Measurements from ENCODE around the gene FAM168A.

Gene FAM168A

DNA sequence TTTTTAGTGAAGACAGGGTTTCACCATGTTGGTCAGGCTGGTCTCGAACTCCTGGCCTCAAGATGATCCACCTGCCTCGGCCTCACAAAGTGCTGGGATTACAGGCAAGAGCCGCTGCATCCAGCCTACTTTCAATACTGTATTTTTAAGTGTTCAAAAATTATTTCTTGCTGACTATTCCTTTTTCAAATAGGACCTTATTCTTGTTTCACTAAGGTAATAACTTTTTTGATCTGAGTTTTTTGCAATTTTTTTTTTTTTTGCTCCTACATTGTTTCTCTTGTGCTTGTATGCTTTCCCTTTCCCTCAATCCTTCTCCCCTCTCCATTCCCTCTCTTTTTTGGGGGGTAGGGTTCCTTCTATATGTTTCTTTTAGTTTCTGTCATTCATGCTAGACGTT is 73.1 kb downstream of the FAM168A start:
- no peak for DNase-seq (ENCODE audit: low read depth in 3 of 3, low spot score in 1 of 3)

DNA sequence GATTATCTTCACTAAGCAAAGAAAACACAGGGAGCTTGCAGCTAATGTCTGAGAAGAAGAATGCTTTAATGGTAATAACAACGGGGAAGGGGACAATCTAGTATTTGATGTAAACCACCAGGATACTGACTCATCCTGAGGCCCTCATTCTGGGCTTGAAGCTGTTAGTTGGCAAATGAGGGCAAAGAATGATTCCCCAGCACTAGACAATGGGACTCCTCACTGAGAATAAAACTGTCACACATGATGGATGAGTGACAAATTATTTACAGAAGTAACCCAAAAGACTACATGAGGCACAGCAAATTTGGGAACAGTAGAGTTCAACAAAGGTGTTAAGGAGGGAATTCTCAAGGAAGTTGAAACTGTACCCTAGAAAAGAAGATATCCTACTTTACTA is 76.3 kb downstream of the FAM168A start:
- no peak for DNase-seq (ENCODE audit: low read depth in 3 of 3, low spot score in 1 of 3)

DNA sequence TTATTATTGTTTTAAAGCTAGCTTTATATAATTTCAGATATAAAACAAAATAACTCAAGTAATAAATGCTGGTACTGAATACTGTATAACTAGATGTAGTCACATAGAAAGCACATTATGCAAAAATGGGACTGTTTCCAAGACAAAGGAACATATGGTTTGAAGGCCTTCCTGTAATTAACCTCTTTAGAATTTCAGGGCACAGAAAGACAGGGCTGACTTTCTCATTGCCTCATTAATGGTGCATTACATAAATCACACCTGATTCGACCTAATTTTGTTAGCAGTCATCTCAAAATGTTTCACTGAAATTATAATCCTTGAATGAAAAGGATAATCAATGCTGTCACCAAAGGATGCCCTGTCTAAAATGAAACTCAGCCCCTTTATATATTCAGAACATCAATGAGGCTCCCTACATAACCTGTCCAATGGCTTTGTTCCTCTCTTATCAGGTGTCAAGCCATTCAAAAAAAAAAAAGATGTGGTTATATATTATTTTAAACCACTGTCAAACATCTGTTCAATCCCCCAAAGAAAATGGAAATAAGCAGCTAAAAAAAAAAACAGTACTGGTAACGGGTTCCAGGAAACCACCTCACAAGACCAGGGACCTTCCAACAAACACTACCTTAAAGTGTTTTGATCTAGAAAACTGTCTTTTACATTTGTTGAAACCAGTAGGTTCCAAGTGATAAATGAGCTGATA is 77.4 kb downstream of the FAM168A start:
- no peak for DNase-seq (ENCODE audit: low read depth in 3 of 3, low spot score in 1 of 3)

DNA sequence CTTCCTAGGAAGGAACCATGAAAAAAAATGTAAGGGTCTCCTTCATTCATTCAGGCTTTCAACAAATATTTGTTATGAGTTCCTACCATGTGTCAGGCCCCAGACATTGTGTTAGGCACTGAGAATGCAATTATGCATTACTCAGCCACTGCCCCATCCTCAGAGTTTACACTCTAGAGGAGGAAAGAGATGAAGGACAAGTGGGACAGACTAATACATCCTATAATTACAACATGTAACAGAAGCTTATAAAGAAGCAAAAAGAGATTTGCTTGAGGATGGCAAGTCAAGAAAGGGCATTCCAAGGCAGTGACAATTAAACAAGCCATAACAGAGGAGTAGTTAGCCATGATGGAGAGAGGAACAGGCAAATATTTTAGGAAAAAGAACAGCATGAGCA is 78.6 kb downstream of the FAM168A start:
- DNase-seq (ENCODE audit: low read depth in 3 of 3, low spot score in 1 of 3): no peak

DNA sequence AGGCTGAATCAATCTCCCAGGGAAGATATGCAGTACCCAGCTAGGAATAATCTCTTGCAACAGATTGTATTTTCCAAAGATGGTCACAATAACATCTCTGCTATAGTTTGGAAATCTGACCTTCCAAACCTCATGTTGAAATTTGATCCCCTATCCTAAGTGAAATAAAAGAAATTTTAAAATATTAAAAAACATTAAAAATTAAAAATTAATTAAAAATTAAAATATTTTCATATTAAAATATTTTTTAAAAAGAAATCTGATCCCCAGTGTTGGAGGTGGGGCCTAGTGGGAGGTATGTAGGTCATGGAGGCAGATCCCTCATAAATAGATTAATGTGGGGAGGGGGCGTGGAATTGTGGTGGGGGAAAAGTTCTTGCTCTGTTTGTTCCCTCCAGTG is 79.7 kb downstream of the FAM168A start:
- no peak for DNase-seq (ENCODE audit: low read depth in 3 of 3, low spot score in 1 of 3)

DNA sequence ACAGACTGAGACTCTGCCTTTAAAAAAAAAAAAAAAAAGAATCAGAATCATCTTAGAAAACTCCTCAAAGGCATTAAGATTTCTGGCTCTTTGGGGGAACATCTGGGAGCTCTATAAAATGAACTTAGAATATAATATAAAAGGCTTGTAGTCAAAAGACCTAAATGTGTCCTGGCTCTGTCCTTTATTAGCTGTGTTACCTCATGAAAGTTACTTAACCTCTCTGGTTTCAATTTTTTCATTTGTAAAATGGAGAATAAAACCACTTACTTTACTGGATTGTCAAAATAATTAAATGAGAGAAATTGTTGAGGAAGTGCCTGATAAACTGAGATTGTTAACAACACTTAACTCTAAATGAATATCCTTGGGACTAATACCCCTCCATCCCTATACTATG is 81.8 kb downstream of the FAM168A start:
- DNase-seq (ENCODE audit: low read depth in 3 of 3, low spot score in 1 of 3): no peak

DNA sequence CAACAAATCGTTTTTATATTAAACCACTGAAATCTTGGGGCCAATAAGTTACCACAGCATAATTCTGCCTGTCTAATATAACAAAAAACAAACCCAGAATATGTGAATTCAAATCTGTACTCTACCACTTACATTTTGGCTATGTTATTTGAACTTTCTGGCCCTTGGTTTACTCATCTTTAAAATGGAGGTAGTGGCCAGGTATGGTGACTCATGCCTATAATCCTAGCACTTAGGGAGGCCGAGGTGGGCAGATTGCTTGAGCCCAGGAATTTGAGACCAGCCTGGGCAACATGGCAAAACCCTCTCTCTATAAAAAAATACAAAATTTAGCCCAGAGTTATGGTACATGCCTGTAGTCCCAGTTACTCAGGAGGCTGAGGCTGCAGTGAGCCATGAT is 84.2 kb downstream of the FAM168A start:
- no peak for DNase-seq (ENCODE audit: low read depth in 3 of 3, low spot score in 1 of 3)

DNA sequence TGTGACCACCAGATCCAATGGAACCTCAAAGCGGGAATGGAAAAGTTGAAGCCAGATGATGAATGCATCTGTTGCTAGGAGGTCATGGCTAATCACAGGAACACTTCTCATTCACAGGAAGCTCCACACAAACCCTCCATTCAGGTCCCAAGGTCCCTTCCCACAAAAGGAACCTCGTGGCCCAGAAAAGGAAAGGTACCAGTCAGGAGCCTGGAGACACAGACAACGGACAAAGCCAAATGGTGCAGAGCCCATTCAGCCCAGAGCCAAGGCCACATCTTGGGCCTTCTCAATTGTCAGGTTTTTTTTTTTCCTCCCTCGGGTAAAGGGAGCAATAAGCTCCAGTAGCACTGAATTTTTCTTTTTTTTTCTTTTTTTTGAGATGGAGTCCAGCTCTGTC is 87.0 kb downstream of the FAM168A start:
- DNase-seq (ENCODE audit: low read depth in 3 of 3, low spot score in 1 of 3): no peak

DNA sequence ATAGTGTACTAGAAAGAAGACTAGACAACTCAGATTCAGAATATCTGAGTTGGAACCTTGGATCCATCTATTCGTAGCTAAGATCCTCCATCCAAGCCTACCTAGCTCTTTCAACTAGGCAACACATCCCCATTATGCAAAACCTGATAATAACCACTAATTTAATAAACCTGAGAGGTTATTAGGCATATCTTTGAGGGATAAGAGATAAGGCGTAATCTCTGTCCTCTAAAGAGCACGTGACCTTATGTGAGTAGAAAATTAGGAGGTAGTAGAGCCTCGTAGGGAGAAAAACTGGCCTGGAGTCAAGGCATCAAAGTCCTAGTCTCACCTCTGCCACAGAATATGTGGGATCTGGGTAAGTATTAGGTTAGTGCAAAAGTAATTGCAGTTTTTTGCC is 87.8 kb downstream of the FAM168A start:
- DNase-seq (ENCODE audit: low read depth in 3 of 3, low spot score in 1 of 3): no peak

DNA sequence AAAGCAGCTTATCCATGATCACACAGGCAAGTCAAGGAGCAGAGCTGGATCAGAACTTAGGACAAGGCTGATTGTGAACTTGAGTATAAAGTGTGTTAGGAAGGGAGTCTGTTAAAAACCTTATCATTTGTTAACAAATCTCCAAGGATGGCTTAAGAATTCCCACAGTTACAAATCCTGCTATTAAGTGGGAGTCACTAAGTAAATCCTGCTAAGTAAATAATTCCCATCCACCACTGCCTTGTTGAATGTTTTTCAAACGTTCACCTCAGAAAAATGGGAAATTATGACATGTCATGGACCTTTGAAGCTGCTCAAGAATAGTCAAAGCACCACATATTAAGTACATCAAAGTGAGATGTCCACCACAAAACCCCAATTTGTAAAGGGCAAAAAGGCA is 88.7 kb downstream of the FAM168A start:
- DNase-seq (ENCODE audit: low read depth in 3 of 3, low spot score in 1 of 3): no peak

DNA sequence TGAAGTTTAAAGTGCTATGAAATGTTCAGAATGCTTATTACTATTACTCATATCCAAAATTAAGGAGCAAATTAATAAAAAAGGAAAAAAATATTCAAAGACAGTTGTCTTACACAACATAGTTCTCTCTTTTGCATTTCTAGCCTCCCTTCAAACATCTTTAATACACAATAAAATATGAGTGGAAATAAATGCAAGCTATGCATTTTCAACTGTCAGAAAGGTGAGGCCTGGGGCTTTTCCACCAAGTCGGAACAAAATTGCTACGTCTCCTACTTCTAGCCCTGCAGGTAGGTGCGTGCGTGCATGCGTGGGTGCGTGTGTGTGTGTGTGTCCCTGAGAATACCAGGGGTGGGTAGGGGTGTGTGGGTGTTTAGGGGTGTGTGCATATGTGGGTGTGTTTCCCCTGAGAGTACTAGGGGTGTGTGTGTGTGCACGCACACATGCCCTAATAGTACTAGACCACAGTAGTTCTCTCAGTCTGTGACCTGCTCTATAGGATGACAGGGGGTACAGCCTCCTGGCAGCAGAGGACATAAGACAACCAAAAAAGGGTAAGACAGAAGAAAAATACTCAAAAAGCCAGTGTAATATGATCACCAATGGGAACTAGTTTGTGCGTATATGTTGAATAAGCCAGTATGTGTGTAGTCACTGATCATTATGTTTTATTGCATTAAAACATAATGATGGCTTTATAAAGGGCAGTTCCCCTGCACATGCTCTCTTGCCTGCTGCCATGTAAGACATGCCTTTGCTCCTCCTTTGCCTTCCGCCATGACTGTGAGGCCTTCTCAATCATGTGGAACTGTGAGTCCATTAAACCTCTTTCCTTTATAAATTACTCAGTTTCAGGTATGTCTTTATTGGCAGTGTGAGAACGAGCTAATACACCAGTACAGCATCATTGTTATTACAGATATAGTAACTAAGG is 89.4 kb downstream of the FAM168A start:
- DNase-seq (ENCODE audit: low read depth in 3 of 3, low spot score in 1 of 3): no peak

DNA sequence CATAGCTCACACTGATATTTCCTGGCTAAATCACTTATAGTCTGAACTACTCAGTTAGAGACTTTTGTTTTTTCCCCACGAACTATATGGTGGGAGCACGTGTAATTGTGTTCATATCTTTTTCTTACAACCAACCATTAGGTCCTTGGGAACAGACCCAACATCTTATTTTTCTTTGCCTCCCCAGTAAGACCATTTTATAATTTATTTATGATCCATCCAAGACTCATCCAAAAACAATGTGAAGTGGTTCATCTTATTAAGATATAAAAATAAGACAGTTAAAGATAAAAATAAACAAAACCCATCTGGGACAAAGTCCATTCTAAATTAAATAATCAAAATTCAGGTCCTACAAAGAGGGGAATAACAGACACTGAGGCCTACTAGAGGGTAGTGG is 90.8 kb downstream of the FAM168A start:
- no peak for DNase-seq (ENCODE audit: low read depth in 3 of 3, low spot score in 1 of 3)

DNA sequence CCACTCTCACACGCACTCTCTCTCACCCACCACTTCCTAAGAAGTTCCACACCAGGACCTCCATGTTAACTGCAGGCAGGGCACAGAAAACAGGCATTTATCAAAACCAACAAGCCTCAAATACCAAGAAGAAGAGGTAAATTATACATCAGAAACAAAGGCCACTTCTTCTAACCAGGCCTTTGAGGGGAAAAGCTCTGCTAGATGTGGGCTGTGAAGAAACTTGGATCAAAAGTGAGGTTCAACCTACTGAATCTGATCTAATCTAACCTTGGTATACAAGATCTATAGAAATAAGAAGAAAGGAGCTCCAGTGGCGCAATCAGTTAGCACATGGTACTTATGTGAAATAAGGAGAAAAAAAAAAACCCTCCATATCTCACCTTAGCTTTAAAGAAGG is 91.9 kb downstream of the FAM168A start:
- DNase-seq (ENCODE audit: low read depth in 3 of 3, low spot score in 1 of 3): no peak

DNA sequence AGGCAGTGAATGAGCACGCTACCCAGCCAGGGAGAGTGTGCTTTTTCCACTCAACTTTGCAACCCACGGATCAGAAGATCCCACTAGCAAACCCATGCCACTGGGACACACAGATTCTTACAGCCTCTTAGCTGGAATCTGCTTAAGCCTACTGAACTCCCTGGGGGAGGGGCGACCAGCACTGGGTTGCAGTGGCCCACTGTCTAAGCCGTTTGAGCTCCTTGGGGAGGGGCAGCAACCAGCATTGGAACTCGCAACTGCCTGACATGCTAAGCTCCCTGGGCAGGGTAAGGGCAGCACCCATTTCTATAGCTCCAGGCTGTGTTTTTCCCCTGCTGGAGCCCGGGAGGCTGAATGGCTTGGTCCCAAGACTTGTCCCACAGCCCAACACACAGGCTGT is 99.6 kb downstream of the FAM168A start:
- DNase-seq (ENCODE audit: low read depth in 3 of 3, low spot score in 1 of 3): no peak

DNA sequence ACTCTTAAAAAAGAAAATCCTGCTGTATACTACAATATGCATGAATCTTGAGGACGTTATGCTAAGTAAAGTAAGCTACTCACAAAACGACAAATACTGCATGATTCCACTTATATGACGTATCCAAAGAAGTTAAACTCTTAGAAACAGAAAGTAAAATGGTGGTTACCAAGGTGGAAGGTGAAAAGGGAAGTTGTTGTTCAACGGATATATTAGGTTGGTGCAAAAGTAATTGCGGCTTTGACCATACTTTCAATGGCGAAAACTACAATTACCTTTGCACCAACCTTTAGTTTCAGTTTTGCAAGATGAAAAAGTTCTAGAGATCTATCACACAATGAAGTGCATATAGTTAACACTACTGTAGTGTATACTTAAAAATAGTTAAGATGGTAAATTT is 101.8 kb downstream of the FAM168A start:
- DNase-seq (ENCODE audit: low read depth in 3 of 3, low spot score in 1 of 3): no peak

DNA sequence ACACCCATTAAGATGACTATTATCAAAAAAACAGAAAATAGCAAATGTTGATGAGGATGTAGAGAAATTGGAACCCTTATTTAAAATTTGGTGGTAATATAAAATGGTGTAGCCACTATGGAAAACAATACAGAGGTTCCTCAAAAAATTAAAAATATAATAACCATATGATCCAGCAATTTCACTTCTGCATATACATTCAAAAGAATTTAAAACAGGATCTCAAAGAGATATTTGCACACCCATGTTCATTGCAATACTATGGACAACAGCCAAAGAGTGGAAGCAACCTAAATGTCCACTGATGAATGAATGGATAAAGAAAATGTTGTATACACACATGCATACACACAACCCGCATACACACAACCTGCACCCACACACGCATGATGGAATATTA is 102.2 kb downstream of the FAM168A start:
- DNase-seq (ENCODE audit: low read depth in 3 of 3, low spot score in 1 of 3): no peak

DNA sequence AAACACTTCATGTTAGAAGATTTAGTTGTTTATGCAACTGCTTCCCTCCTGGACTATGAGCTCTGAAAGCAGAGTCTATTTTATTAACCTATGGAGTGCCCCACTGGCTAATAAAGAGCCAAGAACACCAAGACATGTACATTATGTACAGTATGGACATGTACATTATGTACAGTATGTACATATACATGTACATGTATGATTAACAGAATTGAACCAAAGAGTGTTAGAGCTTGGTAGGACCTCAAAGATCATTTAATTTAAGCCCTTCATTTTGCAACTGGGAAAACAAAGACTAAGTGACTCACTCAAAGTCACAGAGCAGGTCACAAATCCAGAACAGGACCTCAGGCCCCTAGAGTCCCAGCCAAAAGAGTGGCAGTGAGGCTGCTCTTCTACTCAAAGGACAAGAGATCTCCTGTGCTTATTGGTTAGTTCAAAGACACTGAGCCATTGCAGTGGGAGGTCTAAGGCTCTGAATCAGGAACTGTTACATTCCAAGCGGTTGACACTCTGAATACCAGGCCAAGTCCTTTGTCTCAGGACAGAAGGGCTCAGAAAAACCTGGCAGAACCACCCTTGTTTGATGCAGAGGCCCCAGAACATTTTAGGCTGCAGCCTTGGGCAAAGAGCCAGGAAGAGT is 103.8 kb downstream of the FAM168A start:
- DNase-seq (ENCODE audit: low read depth in 3 of 3, low spot score in 1 of 3): no peak

DNA sequence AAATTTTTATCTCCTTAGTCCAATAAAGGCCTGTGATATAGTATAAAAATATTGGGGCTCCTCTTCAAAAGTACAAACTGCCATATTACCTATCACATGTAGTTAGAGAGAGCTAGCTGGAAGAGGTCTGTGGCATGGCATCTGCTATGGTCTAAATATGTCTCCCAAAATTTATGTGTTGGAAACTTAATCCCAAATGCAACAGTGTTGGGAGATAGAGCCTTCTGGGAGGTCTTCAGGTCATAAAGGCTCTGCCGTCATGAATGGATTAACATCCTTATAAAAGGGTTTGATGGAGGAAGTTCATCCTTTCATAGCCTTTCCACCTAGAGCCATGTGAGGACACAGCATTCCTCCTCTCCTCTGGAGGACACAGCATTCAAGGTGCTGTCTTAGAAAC is 116.3 kb downstream of the FAM168A start:
- DNase-seq (ENCODE audit: low read depth in 3 of 3, low spot score in 1 of 3): no peak

DNA sequence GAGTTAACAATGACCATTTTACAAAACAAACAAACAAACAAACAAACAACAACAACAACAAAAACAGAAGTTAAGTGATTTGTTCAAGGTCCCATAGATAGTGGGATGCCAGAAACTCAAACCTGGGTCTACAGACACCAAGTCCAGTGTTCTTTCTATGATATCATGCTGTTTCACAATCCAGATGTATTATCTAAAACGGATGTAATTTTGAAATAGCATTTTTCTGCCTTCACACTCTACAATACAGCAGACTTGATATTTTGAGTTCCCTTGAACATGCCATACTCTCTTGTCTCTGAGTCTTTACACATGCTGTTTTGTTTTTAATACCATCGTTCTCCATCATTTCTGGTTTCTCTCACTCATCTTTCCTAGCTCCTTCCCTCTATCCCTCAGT is 117.2 kb downstream of the FAM168A start:
- no peak for DNase-seq (ENCODE audit: low read depth in 3 of 3, low spot score in 1 of 3)

DNA sequence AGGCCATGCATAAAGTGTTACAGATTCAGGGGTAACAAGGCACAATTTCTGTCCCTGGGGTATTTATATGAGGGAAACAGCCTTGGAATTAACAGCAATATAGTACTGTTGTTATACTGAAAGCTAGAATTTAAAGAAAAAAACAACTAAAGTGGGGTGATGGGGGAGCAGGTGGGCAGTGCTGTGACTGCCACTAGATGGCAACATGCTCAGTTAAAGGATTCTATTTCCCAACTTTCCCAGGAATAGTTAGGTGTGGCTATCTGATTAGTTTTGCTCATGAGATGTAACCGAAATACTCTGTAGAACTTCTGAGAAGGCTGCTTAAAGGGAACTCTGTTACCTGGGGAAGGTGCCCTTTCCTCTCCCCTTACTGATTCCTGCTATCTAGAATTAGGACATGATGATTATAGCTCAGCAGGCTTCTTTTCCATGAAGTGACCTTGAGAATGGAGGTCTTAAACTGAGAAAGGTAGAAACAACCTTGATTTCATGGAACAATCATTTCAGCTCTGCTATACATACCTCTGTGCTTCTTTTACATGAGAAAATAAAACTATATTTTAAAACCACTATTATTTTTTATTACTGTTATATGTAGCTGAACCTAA is 119.1 kb downstream of the FAM168A start:
- no peak for DNase-seq (ENCODE audit: low read depth in 3 of 3, low spot score in 1 of 3)

DNA sequence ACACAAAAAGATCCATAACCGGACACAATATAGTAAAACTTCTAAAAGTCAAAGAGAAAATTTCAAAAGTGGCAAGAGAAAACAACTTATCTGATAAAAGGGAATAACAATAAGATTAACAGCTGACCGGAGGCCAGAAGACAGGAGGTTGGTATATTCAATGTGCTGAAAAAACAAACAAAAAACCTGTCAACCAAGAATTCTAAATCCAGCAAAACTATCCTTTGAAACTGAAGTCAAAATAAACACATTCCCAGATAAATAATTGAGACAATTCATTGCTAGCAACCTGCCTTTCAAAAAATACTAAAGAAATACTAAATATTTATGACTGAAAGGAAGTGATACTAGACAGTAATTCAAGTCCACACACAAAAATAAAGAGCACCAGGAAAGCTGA is 120.4 kb downstream of the FAM168A start:
- DNase-seq (ENCODE audit: low read depth in 3 of 3, low spot score in 1 of 3): no peak
